ENCODE measurements around the gene TMC6. TPM values are rescaled to one million over a fixed set of nuclear protein-coding genes. Genes with fewer than 3 reads are reported as not detected.

TMC6 gene
- total RNA-seq, 1 experiment from 2014 or later = 22.9 TPM

GRCh38 chr17:78170692-78171590, 42.4 kb upstream of the TMC6 start:
- no peaks in the 10 kb centered on the region for H3K9me3 ChIP-seq (ENCODE audit: low read depth, low read length, poor library complexity, severe bottlenecking)
- intact Hi-C loops (cut with micrococcal nuclease; ENCODE audit: unreplicated experiment) = no loop called here
- no peak overlapping the region for H3K27ac ChIP-seq (ENCODE audit: low read depth, low read length, poor library complexity, severe bottlenecking)
- peaks cover 11% of the 10 kb centered on the region for H3K4me1 ChIP-seq (ENCODE audit: insufficient read depth, low read length, poor library complexity, severe bottlenecking)
- POLR2A ChIA-PET (ENCODE audit: low non-redundant PET) = no interaction called here
- H3K36me3 ChIP-seq (ENCODE audit: insufficient read depth, low read length, poor library complexity, severe bottlenecking) = peaks cover 14% of the 10 kb centered on the region
- CTCF ChIA-PET = no interaction called here
- H3K27me3 ChIP-seq (replicated peaks; ENCODE audit: insufficient read depth, low read depth, low read length, poor library complexity) = no peaks in the 10 kb centered on the region
- no peak for DNase-seq (ENCODE audit: low spot score)
- no TSS peak for BruUV-seq (replicated peaks)
- H3K4me3 ChIP-seq (ENCODE audit: low read depth, low read length, poor library complexity, severe bottlenecking) = no peak overlapping the region
- TF ChIP-seq CTCF (conservative IDR thresholded peaks at IDR 0.05; ENCODE audit: low read depth, low read length) (no peak), EZH2 (IDR thresholded peaks at IDR 0.05; ENCODE audit: borderline replicate concordance, low read depth, low read length, poor library complexity, severe bottlenecking) (no peak)

- CTCF ChIA-PET = no interaction called here
- DNase-seq (ENCODE audit: low spot score) = peak; percentile 70
- H3K9me3 ChIP-seq (ENCODE audit: low read depth, low read length, poor library complexity, severe bottlenecking) = no peaks in the 10 kb centered on the region
- TF ChIP-seq EZH2 (IDR thresholded peaks at IDR 0.05; ENCODE audit: borderline replicate concordance, low read depth, low read length, poor library complexity, severe bottlenecking) = no peak
- TF ChIP-seq CTCF (conservative IDR thresholded peaks at IDR 0.05; ENCODE audit: low read depth, low read length) = no peak
- POLR2A ChIA-PET (ENCODE audit: low non-redundant PET) = no interaction called here
- intact Hi-C loops (cut with micrococcal nuclease; ENCODE audit: unreplicated experiment) = loop anchor here (5.0 kb wide), 1 partner anchor 42 kb away; the partner anchor contains the start of gene TMC6
- no TSS peak for BruUV-seq (replicated peaks)
- H3K27ac ChIP-seq (ENCODE audit: low read depth, low read length, poor library complexity, severe bottlenecking) = peak overlapping the region; percentile 60
- peaks cover 5% of the 10 kb centered on the region for H3K36me3 ChIP-seq (ENCODE audit: insufficient read depth, low read length, poor library complexity, severe bottlenecking)
- H3K4me3 ChIP-seq (ENCODE audit: low read depth, low read length, poor library complexity, severe bottlenecking) = peak overlapping the region; percentile 85
- H3K27me3 ChIP-seq (replicated peaks; ENCODE audit: insufficient read depth, low read depth, low read length, poor library complexity) = no peaks in the 10 kb centered on the region
- H3K4me1 ChIP-seq (ENCODE audit: insufficient read depth, low read length, poor library complexity, severe bottlenecking) = peaks cover 11% of the 10 kb centered on the region
Measured at GRCh38 chr17:78168903-78169793, 40.6 kb upstream of the TMC6 start.

GRCh38 chr17:78168242-78168902, 39.8 kb upstream of the TMC6 start, which contains the start of gene SYNGR2:
TSS of gene SYNGR2 (plus strand) at chr17:78168581. CDS start at chr17:78168617, 36 bp downstream.
- no TSS peak for BruUV-seq (replicated peaks)
- peak; percentile 93 for DNase-seq (ENCODE audit: low spot score)
- Histone ChIP-seq H3K27me3 (replicated peaks; ENCODE audit: insufficient read depth, low read depth, low read length, poor library complexity) (no peaks in the 10 kb centered on the region), H3K27ac (ENCODE audit: low read depth, low read length, poor library complexity, severe bottlenecking) (peak within 1 kb of the TSS; percentile 60), H3K36me3 (ENCODE audit: insufficient read depth, low read length, poor library complexity, severe bottlenecking) (no peaks in the 10 kb centered on the region), H3K4me1 (ENCODE audit: insufficient read depth, low read length, poor library complexity, severe bottlenecking) (peaks cover 11% of the 10 kb centered on the region), H3K4me3 (ENCODE audit: low read depth, low read length, poor library complexity, severe bottlenecking) (peak within 1 kb of the TSS; percentile 85), H3K9me3 (ENCODE audit: low read depth, low read length, poor library complexity, severe bottlenecking) (no peaks in the 10 kb centered on the region)
- ChIA-PET CTCF (no interaction called here), POLR2A (ENCODE audit: low non-redundant PET) (no interaction called here)
- intact Hi-C loops (cut with micrococcal nuclease; ENCODE audit: unreplicated experiment) = loop anchor here (5.0 kb wide), 1 partner anchor 41 kb away; the partner anchor contains the start of gene TMC6
- no peak for TF ChIP-seq CTCF (conservative IDR thresholded peaks at IDR 0.05; ENCODE audit: low read depth, low read length)
- TF ChIP-seq EZH2 (IDR thresholded peaks at IDR 0.05; ENCODE audit: borderline replicate concordance, low read depth, low read length, poor library complexity, severe bottlenecking) = no peak
